NOMO-1 treated with DMSO at 0.1 percent for 48 hours (cell line): Measurements from ENCODE around the gene FNDC3B.
A peak's percentile ranks its signal among the peaks of the same experiment; 100 is the strongest.

ENCODE experiments used
- DNase-seq: peaks from one replicate; lab custom pipeline; 2025; ENCODE audit not compliant: unreplicated experiment; lab: John Stamatoyannopoulos, UW

Gene FNDC3B

GRCh38 chr3:172052405-172052804 is 13.0 kb downstream of the FNDC3B start:
- no peak for DNase-seq

DNA sequence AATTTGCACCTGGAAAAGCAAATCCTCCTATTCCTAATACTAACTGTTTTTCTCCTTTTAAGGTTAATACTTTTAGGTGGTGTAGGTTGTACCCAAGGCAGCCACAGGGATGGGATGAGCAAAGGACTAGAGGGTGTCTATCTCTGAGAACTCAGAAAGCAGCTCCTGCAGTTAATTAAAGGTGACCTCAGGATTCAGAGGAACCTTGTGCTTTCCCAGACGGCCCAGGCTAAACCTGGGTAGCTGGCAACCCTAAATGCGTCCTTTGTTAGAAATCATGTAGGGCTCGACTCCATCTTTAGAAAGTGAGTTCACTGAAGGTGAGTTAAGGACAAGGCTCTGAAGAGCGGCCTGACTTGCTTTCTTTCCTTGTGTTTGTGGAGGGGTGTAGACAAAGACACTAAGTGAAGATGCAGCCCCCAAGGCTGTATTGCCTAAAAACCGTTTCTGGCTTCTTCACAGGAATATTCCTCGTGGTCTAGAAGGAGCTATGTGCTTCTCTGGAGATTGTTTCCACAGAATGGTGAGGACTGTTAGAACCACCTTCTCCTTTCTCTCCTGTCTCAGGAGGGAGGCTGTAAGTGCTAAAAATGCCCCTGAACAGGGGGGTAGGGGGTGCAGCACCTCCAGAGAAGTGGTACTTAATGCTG is 14.9 kb downstream of the FNDC3B start:
- DNase-seq: no peak

DNA sequence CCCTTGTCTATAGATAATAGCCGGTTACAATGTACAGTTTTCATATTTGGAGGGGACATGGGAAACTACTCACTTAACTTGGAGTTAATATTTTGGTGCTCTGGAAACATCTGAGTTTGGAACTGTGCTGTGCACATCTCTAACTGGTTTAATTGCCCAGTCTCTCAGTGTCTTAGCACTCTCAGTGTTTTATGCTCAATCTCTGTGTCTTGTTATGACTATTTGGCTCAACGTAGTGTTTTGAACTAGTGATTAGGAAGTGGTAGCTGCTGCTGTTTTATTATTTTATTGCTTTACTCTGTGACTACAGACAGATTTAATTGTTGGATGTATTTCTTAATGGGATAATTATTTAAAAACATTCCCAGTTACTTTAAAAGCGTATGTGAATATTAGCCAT is 17.0 kb downstream of the FNDC3B start:
- DNase-seq: no peak

- peak; percentile 24 for DNase-seq
These were observed 17.7 kb downstream of the FNDC3B start for GRCh38 chr3:172057059-172057458.

DNA sequence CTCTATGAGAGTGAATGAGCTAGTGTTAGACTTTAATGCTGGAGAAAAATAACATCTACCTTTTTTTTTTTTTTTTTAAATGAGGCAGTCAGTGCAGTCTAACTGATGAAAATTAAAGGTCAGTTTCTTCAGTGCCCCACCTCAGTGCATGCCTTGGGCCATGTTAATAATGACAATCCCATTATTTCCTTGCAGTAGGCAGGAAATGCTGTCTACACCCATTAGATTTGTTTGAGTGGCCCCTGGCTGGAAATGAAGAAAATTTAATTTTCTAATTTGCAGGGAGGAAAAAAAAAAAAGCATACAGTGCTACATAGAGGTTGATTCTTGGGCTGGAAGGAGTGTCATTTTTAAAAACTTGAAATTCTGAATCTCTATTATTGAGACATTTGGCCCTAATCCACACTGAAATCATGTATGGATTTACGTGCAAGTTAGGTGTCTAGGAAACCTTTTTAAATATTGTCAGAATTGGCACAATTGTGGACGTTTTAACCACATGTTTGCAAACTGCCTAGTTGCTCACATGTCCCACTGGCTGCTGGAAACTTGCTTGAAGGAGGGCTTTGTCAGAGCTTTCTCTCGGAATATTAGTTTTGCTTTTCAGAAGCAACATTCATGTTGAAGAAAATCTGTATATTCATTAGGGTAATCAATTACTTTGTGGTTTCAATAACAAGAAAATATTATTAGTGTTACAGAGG is 18.4 kb downstream of the FNDC3B start:
- no peak for DNase-seq

DNA sequence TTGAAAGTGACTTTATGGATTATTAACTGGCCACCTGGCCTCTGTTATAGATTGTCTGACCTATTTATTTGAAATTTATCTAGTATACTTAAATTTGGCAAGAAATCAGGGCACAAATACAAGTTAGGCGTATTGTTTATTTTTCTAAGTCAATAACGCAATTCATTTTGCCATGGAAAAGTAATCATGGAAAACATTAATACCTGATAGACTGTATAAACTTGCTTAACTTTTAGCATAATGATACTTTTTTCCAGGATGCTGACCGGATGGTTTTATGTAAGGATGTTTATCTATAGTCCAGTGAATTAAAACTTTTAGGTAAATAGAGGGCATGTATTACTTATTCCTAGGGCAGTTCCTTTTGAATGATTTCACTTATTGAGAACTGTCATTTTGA is 20.2 kb downstream of the FNDC3B start:
- DNase-seq: no peak

DNA sequence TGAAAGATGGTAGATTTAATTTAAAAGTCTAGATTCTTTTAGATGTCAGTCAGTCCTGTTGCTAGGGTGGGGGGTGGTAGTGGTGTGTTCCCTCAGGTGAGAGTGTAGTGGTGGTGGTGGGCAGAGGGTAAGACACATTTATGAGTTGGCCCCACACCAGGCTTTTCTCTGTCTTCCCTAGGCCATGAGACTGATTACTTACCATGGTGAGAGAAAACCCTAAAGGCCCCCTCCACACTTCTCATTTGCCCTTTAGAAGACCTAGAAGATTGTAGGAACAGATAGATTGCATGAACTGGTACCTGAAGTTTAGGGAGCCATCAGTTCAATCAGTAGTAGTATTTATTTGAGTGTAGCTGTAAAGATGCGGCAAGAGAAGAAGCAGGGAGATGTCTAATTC is 20.9 kb downstream of the FNDC3B start:
- DNase-seq: no peak

DNA sequence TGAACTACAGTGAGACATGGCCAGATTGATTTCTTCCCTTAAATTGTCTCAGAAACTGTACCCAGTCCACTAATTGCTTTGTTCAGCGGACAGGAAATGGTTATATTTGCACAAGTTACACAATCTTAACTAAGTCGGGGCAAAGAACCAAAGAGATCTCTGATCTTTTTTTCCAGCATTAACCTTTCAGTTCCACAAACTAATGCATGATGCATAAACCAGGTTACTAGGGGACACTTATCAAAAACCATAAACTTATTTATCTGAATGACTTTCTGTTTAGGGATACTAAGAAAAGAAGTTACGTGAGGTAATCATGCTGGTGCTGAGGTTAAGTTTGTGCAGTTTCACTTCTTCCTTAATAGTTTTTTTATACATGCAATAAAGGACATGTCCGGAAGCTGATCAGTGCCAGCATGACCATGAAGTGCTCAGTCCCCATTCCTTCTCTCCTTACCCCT is 22.4 kb downstream of the FNDC3B start:
- peak; percentile 100 for DNase-seq

- DNase-seq: peak; percentile 28
These were observed 23.4 kb downstream of the FNDC3B start for GRCh38 chr3:172062761-172063160.

GRCh38 chr3:172063456-172064432 is 24.4 kb downstream of the FNDC3B start:
- DNase-seq: no peak

GRCh38 chr3:172065527-172065926 is 26.1 kb downstream of the FNDC3B start:
- no peak for DNase-seq

DNA sequence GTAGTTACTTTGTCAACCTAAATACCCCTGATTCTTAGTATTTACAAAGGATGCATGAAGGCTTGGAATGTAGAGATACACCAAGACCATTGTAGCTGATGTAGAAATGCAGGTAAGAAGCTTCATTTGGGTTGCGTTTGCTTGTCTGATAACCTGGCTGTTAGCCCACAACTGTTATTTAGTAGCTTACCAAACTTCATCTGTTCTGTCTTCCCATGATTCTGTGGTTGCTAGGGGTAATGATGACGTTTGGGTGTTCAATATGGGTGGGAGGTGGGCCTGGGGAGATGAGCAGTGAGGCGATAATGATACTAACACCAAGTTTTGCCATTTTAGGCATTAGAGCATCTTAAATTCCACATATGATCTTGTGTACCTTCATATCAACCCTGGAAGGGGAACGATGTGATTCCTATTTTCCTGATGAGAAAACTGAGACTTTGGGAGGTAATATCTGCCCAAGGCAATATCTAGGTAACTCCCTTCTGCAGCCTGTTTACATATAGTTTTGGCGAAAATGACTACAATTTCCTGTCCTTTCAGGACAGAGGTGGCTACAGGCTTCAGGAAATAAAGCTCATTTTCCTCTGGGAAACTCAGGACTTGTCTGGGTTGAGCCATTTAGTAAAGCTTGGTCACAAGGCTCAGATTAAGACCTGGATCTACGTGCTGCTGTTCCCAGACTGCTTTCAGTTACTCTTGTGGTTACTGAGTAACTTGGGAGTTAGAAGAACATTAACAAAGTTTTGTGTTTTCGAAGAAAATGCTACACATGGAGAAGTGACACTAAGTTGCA is 26.8 kb downstream of the FNDC3B start:
- no peak for DNase-seq

- DNase-seq: peak; percentile 64
These were observed 27.8 kb downstream of the FNDC3B start for GRCh38 chr3:172066880-172067796.

DNA sequence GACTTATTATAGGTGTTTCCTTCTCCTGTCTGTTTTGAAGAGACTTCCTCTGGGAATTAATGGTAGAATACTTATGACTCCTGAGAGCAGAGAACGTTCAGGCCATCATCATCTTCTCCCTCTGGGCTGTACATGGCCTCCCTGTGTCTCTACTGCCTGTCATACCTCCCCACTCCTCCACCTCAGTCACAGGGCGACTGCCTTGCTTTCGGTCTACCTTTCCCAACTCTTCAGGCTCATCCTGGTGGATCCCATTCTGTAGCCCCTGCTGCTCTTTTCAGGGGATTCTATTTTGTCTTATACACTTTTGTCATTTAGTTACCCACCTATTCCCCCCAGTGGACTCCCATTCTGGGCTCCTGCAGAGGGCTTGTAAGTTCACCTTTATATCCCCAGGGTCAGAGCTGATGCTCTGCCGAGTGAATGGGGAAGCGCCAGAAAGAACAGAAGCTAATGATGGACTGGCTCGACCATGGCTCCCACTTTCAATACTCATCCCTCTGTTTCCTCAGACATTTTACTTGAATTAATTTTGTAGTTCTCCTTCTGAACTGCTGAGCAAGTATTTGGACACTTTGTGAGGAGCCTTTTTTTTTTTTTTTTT is 28.6 kb downstream of the FNDC3B start:
- no peak for DNase-seq

DNA sequence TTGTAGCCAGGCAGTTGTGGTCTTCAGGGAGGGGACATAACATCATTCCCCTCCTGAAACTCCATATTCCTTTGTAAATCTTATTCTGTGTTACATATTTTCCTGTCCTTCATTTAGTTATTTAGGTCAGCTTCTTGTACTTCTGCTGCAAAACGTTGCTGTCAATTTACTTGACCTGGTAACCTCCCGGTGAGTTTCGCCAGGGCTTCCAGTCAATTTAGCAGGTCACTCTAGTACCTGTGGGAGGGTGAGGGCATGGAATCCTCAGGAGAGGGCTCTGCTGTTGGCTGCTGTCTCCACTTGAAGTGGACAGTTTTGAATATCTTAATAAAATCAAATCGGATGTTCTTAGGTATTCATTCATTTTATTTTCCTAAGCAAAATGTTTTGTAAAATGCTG is 29.6 kb downstream of the FNDC3B start:
- no peak for DNase-seq

DNA sequence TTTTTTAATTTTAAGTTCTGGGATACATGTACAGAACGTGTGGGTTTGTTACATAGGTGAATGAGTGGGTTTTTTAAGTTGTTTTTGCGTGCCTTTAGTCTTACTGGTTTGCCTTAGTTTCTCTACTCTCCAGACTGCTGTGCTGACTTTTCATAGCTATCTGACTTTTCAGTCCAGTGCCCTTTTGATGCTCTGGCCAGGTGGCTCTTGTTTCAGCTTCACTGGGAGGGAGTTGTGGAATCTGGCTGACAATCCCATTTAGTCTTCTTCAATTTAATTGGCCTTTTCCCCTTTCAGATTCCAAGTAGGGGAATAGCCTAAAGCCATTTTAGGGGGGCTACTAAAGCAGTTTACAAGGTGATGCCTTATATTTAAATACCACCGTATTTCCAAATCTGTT is 30.1 kb downstream of the FNDC3B start:
- DNase-seq: no peak

DNA sequence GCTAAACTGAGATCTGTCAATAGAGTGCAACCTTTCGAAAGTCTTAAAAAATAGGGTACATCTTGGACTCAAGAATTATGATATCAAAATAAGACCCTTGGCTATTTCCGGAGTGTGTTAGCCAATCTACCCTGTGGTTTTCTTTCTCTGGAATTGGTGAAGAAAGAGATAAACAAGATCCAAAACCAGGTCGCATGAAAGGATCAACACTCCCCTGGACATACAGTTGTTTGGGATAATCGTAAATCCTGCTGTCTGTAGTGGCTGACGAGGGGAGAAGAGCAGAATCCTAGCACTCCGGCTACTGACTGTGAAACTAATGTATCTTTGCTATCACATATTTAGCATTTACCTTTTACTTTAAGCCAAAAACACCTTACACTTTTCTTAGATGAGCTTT is 30.9 kb downstream of the FNDC3B start:
- DNase-seq: no peak

GRCh38 chr3:172070802-172071201 is 31.4 kb downstream of the FNDC3B start:
- DNase-seq: no peak

GRCh38 chr3:172071780-172072330 is 32.5 kb downstream of the FNDC3B start:
- no peak for DNase-seq
